Measurements from ENCODE around the gene R3HDM2.

DNA sequence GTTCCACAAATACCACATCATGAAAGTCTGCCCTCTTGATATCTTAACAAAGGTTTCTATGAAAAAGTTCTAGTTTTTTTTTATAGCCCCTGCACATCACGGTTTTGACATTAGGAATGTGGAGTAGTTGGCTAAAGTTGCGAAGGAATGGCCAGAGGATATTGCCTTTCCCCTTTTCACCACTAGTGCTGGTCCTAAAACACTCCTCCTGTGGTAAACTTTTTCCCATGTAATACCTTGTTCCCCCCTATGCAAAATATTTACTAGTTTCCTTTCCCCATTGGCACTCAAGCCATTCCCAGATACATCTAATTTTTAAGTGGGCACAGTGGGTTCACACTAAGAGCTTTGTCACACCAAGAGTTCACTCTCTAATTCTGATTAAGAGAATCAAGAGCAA, 33.4 kb downstream of the R3HDM2 start:
- TF ChIP-seq POLR2AphosphoS5 (IDR thresholded peaks at IDR 0.05) (no peak), POLR2A (IDR thresholded peaks at IDR 0.05) (no peak), CTCF (IDR thresholded peaks at IDR 0.05) (no peak)

Data from suprapubic skin (tissue), 4 donors.